SU-DHL-6 (cell line): ENCODE results near the gene ZFYVE26.

Experiments
- CTCF ChIP-seq: fragments of 200-600 bp; sonication (generic); IDR thresholded peaks from one replicate; pipeline ENCODE4 v1.5.1; 2017; ENCODE audit warnings: antibody characterized with exemption, mild to moderate bottlenecking, low read length, moderate library complexity; ENCODE audit not compliant: insufficient read depth, poor library complexity, severe bottlenecking
- EZH2phosphoT487 ChIP-seq: fragments of 200-600 bp; sonication (generic), shearing (Covaris generic); conservative IDR thresholded peaks from 2 replicates; pipeline ENCODE4 v1.6.1; 2018; ENCODE audit warnings: mild to moderate bottlenecking, antibody characterized with exemption, low read length, moderate library complexity, mixed read lengths

DNA sequence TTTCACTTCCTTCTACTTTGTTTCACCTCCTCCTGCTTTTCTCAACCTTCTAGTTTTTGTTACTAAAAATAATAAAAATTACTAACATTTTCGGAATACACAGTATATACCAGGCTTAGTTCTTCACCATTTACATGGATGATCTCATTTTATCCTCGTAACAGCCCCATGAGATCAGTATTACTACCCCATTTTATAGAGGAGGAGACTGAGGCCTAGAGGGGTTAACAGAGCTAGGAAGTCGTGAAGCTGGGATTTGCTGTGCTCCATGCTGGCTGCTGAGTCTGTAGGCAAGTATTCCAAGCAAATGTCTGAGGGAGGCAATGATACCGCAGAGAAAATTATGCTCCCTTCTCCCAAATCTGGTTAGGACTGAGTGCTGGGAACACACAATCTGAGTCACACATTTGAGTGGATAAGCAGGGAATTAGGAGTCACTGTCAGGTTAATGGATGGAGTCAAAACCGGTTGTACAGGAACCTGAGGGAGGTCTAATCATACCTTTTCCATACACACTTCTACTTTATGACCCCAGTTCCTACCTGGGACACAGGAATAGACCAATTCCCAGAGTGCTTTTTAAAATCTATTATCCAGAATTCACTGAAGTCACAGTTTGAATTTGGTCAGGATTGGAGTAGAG is 51.1 kb downstream of the ZFYVE26 start:
- no peak for TF ChIP-seq CTCF
- no peak for TF ChIP-seq EZH2phosphoT487
